Neural cell (in vitro differentiated cells): ENCODE data around the gene SMCHD1. TPM values are rescaled to one million over a fixed set of nuclear protein-coding genes. Genes with fewer than 3 reads are reported as not detected.

ENCODE experiments used
- H2AFZ ChIP-seq: fragments of 200-600, 300-800 bp; sonication (generic), shearing (Covaris generic); 2 replicates; pipeline ENCODE4 v1.6.0; 2014; ENCODE audit warnings: low read depth, mild to moderate bottlenecking, antibody characterized with exemption, low read length, moderate library complexity
- H3F3A ChIP-seq: fragments of 200-600 bp; shearing (Covaris generic); 2 replicates; pipeline ENCODE4 v1.6.1; 2016; ENCODE audit warnings: mild to moderate bottlenecking, moderate library complexity, mixed read lengths, antibody characterized with exemption, low read length; ENCODE audit not compliant: insufficient read depth, poor library complexity, severe bottlenecking
- H3K27ac ChIP-seq: fragments of 200-600, 300-800 bp; sonication (generic), shearing (Covaris generic); 2 replicates; pipeline ENCODE4 v1.5.1; 2014; ENCODE audit warnings: mild to moderate bottlenecking, low read length, moderate library complexity
- H3K27me3 ChIP-seq: fragments of 300-800, 200-600 bp; sonication (generic), shearing (Covaris generic); 2 replicates; pipeline ENCODE4 v1.6.0; 2014; ENCODE audit warnings: mild to moderate bottlenecking, low read depth, low read length, moderate library complexity; ENCODE audit not compliant: insufficient read depth
- H3K36me3 ChIP-seq: fragments of 300-800, 200-600 bp; sonication (generic), shearing (Covaris generic); 2 replicates; pipeline ENCODE4 v1.5.1; 2014; ENCODE audit warnings: mild to moderate bottlenecking, antibody characterized with exemption, low read length, moderate library complexity; ENCODE audit not compliant: insufficient read depth
- H3K4me2 ChIP-seq: fragments of 300-800, 200-600 bp; sonication (generic), shearing (Covaris generic); 2 replicates; pipeline ENCODE4 v1.6.0; 2014; ENCODE audit warnings: mild to moderate bottlenecking, low read length
- H3K4me3 ChIP-seq: fragments of 300-800, 200-600 bp; sonication (generic), shearing (Covaris generic); 2 replicates; pipeline ENCODE4 v1.5.1; 2014; ENCODE audit warnings: mild to moderate bottlenecking, low read length, moderate library complexity
- H3K79me2 ChIP-seq: fragments of 200-600 bp; shearing (Covaris generic); replicated peaks from 2 replicates; pipeline ENCODE4 v1.6.0; 2014; ENCODE audit warnings: mild to moderate bottlenecking, low read length, moderate library complexity; ENCODE audit not compliant: insufficient read depth
- H3K9ac ChIP-seq: fragments of 300-800, 200-600 bp; sonication (generic), shearing (Covaris generic); 2 replicates; pipeline ENCODE4 v1.6.1; 2016; ENCODE audit warnings: mild to moderate bottlenecking, low read length, mixed read lengths
- H3K9me2 ChIP-seq: fragments of 200-600 bp; shearing (Covaris generic); 2 replicates; pipeline ENCODE4 v1.6.1; 2016; ENCODE audit warnings: mild to moderate bottlenecking, low read length, mixed read lengths; ENCODE audit not compliant: insufficient read depth
- H3K9me3 ChIP-seq: fragments of 200-600, 300-800 bp; sonication (generic), shearing (Covaris generic); 2 replicates; pipeline ENCODE4 v1.6.1; 2016; ENCODE audit warnings: mild to moderate bottlenecking, mixed run types, low read length, moderate library complexity, mixed read lengths
- H4K20me1 ChIP-seq: fragments of 200-600 bp; shearing (Covaris generic); 2 replicates; pipeline ENCODE4 v1.6.1; 2016; ENCODE audit warnings: mild to moderate bottlenecking, mixed run types; ENCODE audit not compliant: insufficient read depth
- CTCF ChIP-seq: fragments of 450-650 bp; IDR thresholded peaks from 2 replicates; pipeline ENCODE4 v1.5.1; 2014; ENCODE audit warnings: antibody characterized with exemption, mild to moderate bottlenecking, moderate library complexity; ENCODE audit not compliant: poor library complexity, severe bottlenecking
- EP300 ChIP-seq: fragments of 450-650 bp; conservative IDR thresholded peaks from 2 replicates; pipeline ENCODE4 v1.6.1; 2014; ENCODE audit warnings: antibody characterized with exemption, mild to moderate bottlenecking, moderate library complexity; ENCODE audit not compliant: poor library complexity, severe bottlenecking
- EZH2 ChIP-seq: fragments of 200-600, 300-800 bp; shearing (Covaris generic), sonication (generic); IDR thresholded peaks from 2 replicates; pipeline ENCODE4 v1.6.1; 2014; ENCODE audit warnings: antibody characterized with exemption, low read length, borderline replicate concordance, mild to moderate bottlenecking; ENCODE audit not compliant: insufficient read depth, poor library complexity, severe bottlenecking
- MXI1 ChIP-seq: fragments of 450-650 bp; conservative IDR thresholded peaks from 2 replicates; pipeline ENCODE4 v1.6.1; 2014; ENCODE audit warnings: antibody characterized with exemption, mild to moderate bottlenecking; ENCODE audit not compliant: poor library complexity, severe bottlenecking
- POLR2AphosphoS5 ChIP-seq: IDR thresholded peaks from 2 replicates; pipeline ENCODE4 v1.6.1; 2012
- RAD21 ChIP-seq: fragments of 450-650 bp; conservative IDR thresholded peaks from 2 replicates; pipeline ENCODE4 v1.6.1; 2014; ENCODE audit warnings: antibody characterized with exemption, mild to moderate bottlenecking, moderate library complexity
- REST ChIP-seq: IDR thresholded peaks from 2 replicates; pipeline ENCODE4 v1.6.1; 2012; ENCODE audit warnings: borderline replicate concordance
- SMC3 ChIP-seq: fragments of 450-650 bp; conservative IDR thresholded peaks from 2 replicates; pipeline ENCODE4 v1.6.1; 2014; ENCODE audit warnings: antibody characterized with exemption, mild to moderate bottlenecking, moderate library complexity; ENCODE audit not compliant: poor library complexity
- TAF1 ChIP-seq: IDR thresholded peaks from 2 replicates; pipeline ENCODE4 v1.6.1; 2012; ENCODE audit warnings: low read depth
- polyA plus RNA-seq: library from polyadenylated mRNA; depleted of rRNA; stranded (reverse); fragments of >200 nt; gene quantifications from 2 replicates; pipeline ENCODE4 v1.2.3, GENCODE V29; 2014

The SMCHD1 gene
- polyA plus RNA-seq, 1 donor from 2014 or later: 49.4 TPM

- H3K27me3 ChIP-seq: no peaks in the 10 kb centered on the region
- H3K36me3 ChIP-seq: no peaks in the 10 kb centered on the region
- H3K9ac ChIP-seq: no peak overlapping the region
- H3K9me2 ChIP-seq: no peaks in the 10 kb centered on the region
- H3K79me2 ChIP-seq: no peaks in the 10 kb centered on the region
- no peaks in the 10 kb centered on the region for H4K20me1 ChIP-seq
- H3F3A ChIP-seq: no peaks in the 10 kb centered on the region
- H3K27ac ChIP-seq: no peak overlapping the region
- H3K9me3 ChIP-seq: no peaks in the 10 kb centered on the region
- H3K4me2 ChIP-seq: no peak overlapping the region
- H3K4me3 ChIP-seq: no peak overlapping the region
- no peak overlapping the region for H2AFZ ChIP-seq
- TF ChIP-seq POLR2AphosphoS5: no peak
- TF ChIP-seq RAD21: no peak
- no peak for TF ChIP-seq EZH2
- TF ChIP-seq MXI1: no peak
- TF ChIP-seq EP300: no peak
- no peak for TF ChIP-seq TAF1
- no peak for TF ChIP-seq CTCF
- TF ChIP-seq REST: no peak
- TF ChIP-seq SMC3: no peak
These were observed 30.3 kb upstream of the SMCHD1 start for GRCh38 chr18:2625217-2625616.

GRCh38 chr18:2627821-2628276, 27.7 kb upstream of the SMCHD1 start:
- Histone ChIP-seq H3K9ac (no peak overlapping the region), H3K9me2 (no peaks in the 10 kb centered on the region), H3K4me3 (no peak overlapping the region), H3K9me3 (no peaks in the 10 kb centered on the region), H2AFZ (no peak overlapping the region), H3K79me2 (no peaks in the 10 kb centered on the region), H4K20me1 (no peaks in the 10 kb centered on the region), H3K36me3 (no peaks in the 10 kb centered on the region), H3K27ac (no peak overlapping the region), H3F3A (no peaks in the 10 kb centered on the region), H3K27me3 (no peaks in the 10 kb centered on the region), H3K4me2 (no peak overlapping the region)
- TF ChIP-seq EP300 (no peak), POLR2AphosphoS5 (no peak), REST (no peak), TAF1 (no peak), SMC3 (no peak), EZH2 (no peak), MXI1 (no peak), CTCF (no peak), RAD21 (no peak)
